ENCODE measurements around the gene INO80C.

Gene INO80C

DNA sequence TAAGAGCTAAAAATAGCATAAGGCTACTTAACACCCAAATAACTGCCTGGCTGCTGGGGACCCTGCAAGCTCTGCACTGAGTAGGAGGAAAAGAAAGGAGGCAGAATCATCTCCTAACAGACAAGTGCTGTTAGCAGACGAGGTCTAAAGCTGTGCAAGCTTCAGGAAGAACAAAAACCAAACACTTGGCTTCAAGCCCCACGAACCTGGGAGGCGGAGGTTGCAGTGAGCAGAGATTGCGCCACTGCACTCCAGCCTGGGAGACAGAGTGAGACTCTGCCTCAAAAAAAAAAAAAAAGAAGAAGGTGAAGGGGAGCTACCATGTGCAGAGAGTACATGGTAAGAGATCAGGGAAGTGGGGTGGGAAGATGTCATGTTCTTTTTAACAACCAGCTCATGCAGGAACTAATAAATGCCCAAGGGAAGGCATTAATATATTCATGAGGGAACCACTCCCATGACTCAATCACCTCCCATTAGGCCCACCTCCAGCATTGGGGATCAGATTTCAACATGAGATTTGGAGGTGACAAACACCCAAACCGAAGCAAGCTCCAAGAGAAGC lies 28.8 kb upstream of the INO80C start:
- TF ChIP-seq, protein P1, sequence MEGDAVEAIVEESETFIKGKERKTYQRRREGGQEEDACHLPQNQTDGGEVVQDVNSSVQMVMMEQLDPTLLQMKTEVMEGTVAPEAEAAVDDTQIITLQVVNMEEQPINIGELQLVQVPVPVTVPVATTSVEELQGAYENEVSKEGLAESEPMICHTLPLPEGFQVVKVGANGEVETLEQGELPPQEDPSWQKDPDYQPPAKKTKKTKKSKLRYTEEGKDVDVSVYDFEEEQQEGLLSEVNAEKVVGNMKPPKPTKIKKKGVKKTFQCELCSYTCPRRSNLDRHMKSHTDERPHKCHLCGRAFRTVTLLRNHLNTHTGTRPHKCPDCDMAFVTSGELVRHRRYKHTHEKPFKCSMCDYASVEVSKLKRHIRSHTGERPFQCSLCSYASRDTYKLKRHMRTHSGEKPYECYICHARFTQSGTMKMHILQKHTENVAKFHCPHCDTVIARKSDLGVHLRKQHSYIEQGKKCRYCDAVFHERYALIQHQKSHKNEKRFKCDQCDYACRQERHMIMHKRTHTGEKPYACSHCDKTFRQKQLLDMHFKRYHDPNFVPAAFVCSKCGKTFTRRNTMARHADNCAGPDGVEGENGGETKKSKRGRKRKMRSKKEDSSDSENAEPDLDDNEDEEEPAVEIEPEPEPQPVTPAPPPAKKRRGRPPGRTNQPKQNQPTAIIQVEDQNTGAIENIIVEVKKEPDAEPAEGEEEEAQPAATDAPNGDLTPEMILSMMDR (IDR thresholded peaks at IDR 0.05; ENCODE audit: extremely low read depth, insufficient read depth, missing control alignments) = no peak
- in situ Hi-C loops (cut with MboI; ENCODE audit: low pct_unique_long_range_greater_than_20kb, low sequenced_read_pairs, unreplicated experiment) = no loop called here
- DNase-seq (ENCODE audit: low spot score) = no peak

DNA sequence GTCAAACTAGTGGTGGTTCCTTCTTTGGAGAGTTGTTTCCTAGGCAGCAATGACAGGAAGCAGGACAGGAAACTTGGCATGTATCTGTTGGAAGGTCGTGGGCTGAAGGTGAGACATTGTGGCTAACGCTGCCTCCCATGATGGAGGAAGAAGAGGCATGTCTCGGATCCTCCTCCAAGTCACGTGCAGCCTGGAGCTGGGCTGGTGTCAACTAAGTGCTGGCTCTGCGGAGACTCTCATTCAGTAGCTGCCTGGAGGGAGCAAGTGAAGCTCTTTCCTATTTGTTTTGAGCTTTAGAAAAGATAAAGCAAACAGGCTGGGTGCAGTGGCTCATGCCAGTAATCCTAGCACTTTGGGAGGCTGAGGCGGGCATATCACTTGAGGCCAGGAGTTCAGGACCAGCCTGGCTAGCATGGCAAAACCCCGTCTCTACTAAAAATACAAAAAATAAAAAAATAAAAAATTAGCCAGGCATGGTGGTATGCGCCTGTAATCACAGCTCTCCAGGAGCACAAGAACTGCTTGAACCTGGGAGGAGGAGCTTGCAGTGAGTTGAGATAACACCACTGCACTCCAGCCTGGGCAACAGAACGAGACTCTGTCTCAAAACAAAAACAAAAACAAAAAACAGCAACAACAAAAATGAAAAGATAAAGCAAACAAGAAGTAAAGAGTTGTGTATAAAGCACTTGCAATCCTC lies 28.2 kb upstream of the INO80C start:
- in situ Hi-C loops (cut with MboI; ENCODE audit: low pct_unique_long_range_greater_than_20kb, low sequenced_read_pairs, unreplicated experiment) = no loop called here
- TF ChIP-seq, protein P1 (IDR thresholded peaks at IDR 0.05; ENCODE audit: extremely low read depth, insufficient read depth, missing control alignments) = no peak
- DNase-seq (ENCODE audit: low spot score) = no peak

DNA sequence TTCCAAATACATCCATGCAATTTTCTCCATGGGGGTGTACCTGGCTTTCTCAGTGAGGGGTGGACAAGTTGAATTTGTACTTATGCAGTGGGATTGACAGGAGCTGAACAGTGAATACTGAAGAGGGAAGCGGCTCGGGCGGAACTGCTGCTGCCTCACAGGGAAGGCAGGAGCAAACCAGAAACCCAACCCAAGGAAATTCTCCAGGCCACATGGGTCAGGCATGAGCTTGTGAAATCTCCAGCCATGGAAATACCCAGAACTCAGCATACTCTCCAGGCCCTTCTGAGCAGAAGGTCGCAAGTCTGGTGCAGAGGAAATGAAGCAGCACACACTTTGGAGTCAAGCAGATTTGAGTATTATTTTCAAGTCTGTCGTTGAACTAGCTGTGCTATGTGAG lies 26.5 kb upstream of the INO80C start:
- DNase-seq (ENCODE audit: low spot score) = no peak
- TF ChIP-seq, protein P1 (IDR thresholded peaks at IDR 0.05; ENCODE audit: extremely low read depth, insufficient read depth, missing control alignments) = no peak
- in situ Hi-C loops (cut with MboI; ENCODE audit: low pct_unique_long_range_greater_than_20kb, low sequenced_read_pairs, unreplicated experiment) = no loop called here

DNA sequence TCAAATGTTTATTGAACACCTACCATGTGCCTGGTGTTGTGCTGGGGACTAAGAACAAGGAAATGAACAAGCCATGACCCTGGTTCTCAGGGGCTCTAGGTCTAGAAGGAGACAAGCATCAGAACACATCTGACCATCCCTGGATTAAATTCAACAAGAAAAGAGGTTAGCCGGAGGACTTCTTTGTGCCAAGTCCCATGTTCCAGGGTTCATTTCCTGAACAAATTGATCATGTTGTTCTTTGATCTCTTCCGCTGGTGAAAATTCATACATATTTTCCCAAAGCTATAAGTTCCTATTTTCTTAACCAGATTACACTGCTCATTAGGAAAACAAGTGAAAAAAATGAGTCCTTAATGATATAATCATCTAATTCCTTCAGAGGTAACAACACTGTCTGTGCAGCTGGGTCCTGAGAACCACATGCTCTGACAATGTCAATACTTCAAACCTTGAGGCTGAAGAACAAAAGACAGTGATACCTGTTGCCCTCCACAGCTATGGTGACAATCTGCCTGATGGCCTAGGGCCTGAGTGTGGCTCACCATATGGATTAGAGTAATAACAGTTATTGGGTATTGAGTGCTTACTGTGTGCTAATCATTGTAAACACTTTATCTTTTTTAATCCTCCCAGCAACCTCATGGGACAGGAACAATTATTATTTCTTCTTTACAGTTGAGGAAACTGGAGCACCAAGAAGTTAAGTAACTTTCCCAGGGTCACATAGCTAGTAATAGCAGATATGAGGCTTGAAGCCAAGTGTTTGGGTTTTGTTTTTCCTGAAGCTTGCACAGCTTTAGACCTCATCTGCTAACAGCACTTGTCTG lies 24.6 kb upstream of the INO80C start:
- DNase-seq (ENCODE audit: low spot score) = no peak
- in situ Hi-C loops (cut with MboI; ENCODE audit: low pct_unique_long_range_greater_than_20kb, low sequenced_read_pairs, unreplicated experiment) = no loop called here
- TF ChIP-seq, protein P1 (IDR thresholded peaks at IDR 0.05; ENCODE audit: extremely low read depth, insufficient read depth, missing control alignments) = no peak

DNA sequence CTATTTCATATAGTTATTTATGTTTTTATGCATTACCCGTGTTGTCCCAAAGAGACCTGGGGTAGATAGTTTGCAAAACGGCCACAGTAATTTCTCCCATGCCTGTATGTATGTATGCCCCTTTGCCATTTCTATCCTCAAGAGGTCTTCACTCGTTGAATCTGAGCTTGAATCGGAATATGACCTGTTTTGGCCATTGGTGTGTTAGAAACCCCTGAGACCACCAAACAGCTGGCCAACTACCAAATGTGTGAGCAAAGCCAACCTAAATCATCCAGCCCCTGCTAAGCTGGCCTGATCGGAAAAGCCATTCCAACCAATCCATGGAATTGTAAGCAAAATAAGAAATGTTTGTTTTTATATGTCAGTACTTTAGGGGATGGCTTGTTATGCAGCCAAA lies 23.4 kb upstream of the INO80C start:
- TF ChIP-seq, protein P1 (IDR thresholded peaks at IDR 0.05; ENCODE audit: extremely low read depth, insufficient read depth, missing control alignments) = no peak
- in situ Hi-C loops (cut with MboI; ENCODE audit: low pct_unique_long_range_greater_than_20kb, low sequenced_read_pairs, unreplicated experiment) = no loop called here
- no peak for DNase-seq (ENCODE audit: low spot score)

DNA sequence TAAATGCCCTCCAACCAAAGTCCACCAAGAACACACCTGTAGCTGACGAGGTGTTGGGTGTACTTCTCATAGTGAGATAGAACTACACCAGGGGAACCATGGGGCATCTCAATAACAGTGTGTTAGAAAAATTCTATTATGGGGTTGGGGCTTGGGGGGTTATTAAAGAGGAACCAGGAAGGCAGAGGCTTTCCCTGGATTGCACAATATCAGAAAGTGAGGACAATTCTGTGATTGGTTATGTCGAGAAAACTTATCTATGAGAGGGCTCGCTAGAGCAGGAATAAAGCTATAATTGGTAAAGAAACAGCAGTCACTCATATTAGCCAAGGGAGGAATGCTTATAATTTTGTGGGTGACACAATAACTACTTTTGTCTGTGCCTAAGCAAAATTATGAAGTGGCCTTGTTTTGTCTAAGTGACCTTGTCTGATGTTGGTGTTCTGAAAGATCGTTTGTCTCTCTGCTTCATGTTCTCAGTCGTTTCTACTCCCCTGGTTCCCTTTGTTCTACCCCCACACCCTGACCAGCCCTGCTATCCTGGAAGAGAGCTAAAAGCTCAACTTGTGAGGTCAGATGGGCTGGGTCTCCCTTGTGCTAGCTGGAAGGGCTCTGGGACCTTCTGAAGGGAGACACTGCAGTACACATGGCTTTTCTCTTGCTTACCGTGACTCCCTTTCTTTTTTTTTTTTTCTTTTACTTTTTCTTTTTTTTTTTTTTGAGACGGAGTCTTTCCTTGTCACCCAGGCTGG lies 21.6 kb upstream of the INO80C start:
- no peak for DNase-seq (ENCODE audit: low spot score)
- TF ChIP-seq, protein P1 (IDR thresholded peaks at IDR 0.05; ENCODE audit: extremely low read depth, insufficient read depth, missing control alignments) = no peak
- in situ Hi-C loops (cut with MboI; ENCODE audit: low pct_unique_long_range_greater_than_20kb, low sequenced_read_pairs, unreplicated experiment) = no loop called here
